H1 (cell line): Measurements from ENCODE around the gene PIP5K1B. TPM values are rescaled to one million over a fixed set of nuclear protein-coding genes. Genes with fewer than 3 reads are reported as not detected.

ENCODE experiments used
- CTCF ChIP-seq, 3 experiments: IDR thresholded peaks; 1 replicate in 2 of 3; 2 replicates in 1 of 3; pipeline versions ENCODE4 v1.5.1 to v1.6.1; 2011; ENCODE audit warnings: low read length in 3 of 3, mild to moderate bottlenecking in 3 of 3, inconsistent platforms in 2 of 3, low read depth in 1 of 3, moderate library complexity in 1 of 3; ENCODE audit not compliant: insufficient read depth in 1 of 3; ENCODE audit errors: control extremely low read depth in 1 of 3
- polyA plus RNA-seq, 7 experiments: library from polyadenylated mRNA; depleted of rRNA in 3 of 7; stranded (reverse) in 5 of 7; unstranded in 2 of 7; fragments of >200 nt in 5 of 7; fragments of 200-250 nt in 2 of 7; gene quantifications; 1 replicate in 5 of 7; 2 replicates in 1 of 7; 4 replicates in 1 of 7; pipeline versions ENCODE4 v1.2.1 to v1.2.3, GENCODE V29; 2011 to 2013; ENCODE audit warnings: missing spikeins in 2 of 7, mixed read lengths in 2 of 7
- total RNA-seq: library from RNA; stranded (reverse); fragmentation: NEBNext Ultra II Directional; extraction: Animal tissue kit (Norgen Biotek cat#: 25700); gene quantifications from 2 replicates; pipeline ENCODE4 v1.2.1, GENCODE V29; 2021

PIP5K1B gene
- total and polyA plus RNA-seq, 2 of the 8 experiments (the other 6 are each of a cell fraction or from before 2014, with no cell fraction given) = 4.7 to 7.7 TPM

- TF ChIP-seq CTCF (IDR thresholded peaks at IDR 0.05; ENCODE audit: control extremely low read depth in 1 of 3, insufficient read depth in 1 of 3, low read depth in 1 of 3, low read length in 3 of 3) = no peak
Measured at GRCh38 chr9:68731857-68732256, 26.8 kb downstream of the PIP5K1B start (continued).
